Measurements from ENCODE around the gene MCOLN3.
"Not testable (repeated sequence)": the region's sequence is repeated elsewhere in the genome, so short reads cannot be mapped to it uniquely, and the experiment has no call there.

Gene MCOLN3

DNA sequence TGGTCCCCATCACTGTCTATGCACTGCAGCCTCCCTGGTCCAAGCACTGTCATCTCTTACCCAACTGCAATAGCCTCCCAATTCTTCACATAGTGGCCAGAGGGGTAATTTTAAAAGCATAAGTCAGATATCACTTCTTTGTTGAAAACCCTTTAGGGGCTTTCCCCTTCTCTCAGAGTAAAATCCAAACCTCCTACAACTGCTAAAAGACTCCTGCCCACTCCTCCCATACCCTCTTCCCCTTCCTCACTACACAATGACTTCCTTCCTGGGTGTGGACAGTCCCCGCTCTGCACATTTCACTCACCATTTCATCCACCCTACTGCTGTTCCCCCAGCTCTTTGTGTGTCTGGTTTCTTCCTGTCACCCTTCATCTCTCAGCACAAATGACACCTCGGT is 59.7 kb downstream of the MCOLN3 start:
- no peak for DNase-seq

DNA sequence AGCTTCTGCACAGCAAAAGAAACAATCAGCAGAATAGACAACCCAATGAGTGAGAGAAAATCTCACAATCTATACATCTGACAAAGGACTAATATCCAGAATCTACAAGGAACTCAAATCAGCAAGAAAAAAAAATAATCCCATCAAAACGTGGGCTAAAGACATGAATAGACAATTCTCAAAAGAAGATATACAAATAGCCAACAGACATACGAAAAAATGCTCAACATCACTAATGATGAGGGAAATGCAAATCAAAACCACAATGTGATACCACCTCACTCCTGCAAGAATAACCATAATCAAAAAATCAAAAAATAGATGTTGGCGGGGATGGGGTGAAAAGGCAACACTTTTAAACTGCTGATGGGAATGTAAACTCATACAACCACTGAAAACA is 61.7 kb downstream of the MCOLN3 start:
- DNase-seq, result not testable (repeated sequence)

DNA sequence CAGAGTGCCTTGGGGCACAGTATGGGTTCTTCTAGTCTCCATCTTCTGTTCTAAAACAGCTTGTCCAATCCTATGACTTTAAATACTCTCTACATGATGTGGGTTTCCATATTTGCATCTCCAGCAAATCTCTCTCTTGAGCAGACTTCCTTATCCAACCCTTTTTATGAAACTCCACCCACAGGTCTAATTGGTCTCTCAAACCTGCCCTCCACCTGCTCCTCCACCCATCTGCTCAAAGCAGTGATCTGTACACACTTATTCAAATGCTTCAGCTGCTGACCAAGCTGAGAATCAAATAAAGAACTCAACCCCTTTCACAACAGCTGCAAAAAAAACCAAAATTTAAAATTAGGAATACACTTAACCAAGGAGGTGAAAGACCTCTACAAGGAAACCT is 62.9 kb downstream of the MCOLN3 start:
- no peak for DNase-seq

DNA sequence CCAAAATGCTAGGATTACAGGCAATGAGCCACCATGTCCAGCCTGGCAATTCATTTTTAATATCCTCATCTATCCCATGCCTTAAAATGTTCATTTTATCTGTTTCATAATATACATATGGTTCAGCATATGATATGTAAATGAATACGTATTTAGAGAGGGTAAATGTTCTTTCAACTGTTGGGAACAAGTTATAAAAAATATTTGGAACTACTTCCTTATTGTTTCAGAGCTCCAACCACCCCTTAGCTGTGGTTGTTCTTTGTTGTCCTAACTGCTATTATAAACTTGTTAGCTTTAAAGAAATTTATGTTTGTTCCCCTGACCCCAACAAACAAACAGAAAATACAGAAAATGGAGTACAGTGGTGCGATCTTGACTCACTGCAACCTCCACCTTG is 65.9 kb downstream of the MCOLN3 start:
- DNase-seq, result no peak

DNA sequence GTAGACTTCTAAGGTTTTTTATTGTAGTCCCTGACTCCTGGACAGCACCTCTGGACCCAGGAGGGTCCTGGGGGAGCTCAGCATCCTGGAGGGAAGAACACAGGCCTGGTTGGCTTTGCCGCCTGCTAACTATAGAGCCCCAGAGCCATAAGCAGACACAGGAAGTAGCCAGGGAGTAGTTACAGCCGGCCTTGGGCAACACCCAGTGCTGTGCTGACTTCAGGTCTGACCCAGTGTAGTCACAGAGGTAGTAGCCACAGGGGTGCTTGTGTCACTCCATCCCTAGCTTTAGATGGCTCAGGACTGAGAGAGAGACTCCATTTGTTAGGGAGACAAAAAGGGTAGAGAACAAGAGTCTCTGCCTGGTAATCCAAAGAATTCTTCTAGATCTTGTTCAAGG is 73.3 kb downstream of the MCOLN3 start:
- no peak for DNase-seq

DNA sequence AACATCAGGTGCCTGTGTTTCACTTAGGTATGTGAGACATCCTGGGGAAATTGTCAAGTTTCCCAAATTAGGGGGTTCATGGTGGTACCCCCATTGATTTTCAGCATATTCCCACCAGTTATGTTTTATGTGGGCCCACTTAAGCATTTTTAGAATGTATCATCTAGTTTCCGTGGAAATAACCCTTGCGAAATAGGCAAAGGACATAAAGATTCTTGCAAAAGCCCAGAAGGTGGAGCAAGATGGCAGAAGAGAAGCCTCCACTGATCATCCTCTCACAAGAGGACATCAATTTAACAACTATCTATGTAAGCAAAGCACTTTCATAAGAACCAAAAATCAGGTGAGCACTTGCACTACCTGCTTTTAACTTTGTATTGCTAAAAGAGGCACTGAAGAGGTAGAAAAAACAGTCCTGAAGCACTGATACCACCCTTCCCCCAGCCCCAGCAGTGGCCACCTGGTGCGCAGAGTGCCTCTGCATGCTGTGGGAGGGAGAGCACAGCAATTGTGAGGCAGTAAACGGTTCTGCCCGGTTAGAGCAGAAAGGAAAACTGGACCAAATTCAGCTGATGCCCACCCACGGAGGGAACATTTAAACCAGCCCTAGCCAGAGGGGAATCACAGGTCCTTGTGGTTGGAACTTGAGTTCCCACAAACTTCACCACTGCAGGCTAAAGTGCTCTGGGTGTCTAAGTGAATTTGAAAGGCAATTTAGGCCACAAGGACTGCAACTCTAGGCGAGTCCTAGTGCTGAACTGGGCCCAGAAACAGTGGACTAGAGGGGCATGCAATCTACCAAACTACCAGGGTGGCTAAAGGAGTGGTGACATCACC is 74.6 kb downstream of the MCOLN3 start:
- no peak for DNase-seq

DNA sequence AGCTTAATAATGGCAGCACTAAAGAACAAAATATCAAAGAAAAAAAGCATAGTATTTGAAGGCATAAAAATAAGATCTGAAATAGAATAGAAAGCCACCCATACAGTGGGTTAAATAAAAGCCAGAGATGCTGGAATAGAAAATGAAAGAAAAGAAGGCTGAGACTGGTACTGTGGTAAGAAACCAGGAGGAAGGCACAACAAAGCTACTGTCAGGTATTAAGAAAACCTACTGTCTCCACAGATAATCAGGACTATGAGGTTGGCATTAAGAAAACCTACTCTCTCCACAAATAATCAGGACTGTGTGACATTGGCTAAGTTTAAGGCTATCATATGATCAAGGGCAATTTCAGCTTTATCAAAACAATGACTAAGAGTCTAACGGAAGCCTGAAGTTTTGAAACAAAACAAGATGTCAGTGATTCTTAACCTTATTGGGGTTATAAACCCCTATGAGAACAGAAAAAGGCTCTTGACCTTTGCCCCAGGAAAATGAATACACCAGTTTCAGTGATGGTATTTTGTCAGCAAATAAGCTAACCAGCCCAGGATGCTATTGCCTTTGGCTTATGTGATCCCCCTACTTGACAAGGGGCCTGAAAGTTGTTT is 75.8 kb downstream of the MCOLN3 start:
- no peak for DNase-seq

DNA sequence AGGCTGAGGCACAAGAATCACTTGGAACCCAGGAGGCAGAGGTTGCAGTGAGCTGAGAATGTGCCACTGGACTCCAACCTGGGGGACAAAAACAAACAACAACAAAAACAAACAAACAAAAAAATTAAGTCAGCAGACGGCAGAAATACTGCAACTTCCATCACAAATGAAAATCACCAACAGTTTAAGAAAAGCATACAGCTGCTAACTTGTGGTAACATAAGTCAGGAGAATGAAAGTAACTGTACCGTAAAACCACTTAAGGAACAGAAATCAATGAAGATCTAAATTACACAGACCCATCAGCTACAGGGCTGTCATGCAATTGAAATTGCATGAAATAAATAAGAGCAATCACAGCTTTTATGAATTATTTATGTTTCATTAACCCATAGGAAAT is 76.3 kb downstream of the MCOLN3 start:
- no peak for DNase-seq

DNA sequence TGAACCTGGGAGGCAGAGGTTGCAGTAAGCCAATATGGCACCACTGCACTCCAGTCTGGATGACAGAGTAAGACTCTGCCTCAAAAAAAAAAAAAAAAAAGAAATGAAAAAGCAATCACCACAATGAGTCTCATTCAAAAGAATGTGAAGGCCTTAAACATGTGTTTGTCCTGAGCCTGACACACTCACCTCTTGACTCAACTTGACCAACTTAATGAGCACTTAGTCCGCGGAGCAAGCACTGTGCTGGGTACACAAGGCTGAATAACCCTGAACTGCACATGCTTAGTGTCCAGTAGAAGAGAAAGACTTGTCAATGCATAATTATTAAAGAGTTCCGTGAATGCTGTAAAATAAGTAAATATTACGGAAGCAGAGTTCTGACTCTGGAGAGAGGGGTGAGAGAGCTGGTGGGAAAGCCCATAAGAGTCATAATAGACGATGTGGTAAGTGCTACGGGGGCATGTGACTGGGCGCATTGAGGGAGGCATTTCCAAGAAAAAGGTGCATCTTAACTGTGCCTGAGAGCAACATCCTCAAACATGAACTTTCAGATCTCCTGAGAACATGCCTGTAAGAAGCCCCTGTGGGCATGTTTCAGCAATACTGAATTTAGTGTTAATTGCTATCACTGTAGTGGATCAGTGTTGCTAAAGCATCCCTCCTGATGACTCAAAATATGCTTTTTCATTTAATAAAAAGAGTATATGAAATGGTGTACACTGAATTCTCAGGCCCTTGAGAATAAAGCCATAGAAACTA is 78.6 kb downstream of the MCOLN3 start:
- DNase-seq, result no peak

DNA sequence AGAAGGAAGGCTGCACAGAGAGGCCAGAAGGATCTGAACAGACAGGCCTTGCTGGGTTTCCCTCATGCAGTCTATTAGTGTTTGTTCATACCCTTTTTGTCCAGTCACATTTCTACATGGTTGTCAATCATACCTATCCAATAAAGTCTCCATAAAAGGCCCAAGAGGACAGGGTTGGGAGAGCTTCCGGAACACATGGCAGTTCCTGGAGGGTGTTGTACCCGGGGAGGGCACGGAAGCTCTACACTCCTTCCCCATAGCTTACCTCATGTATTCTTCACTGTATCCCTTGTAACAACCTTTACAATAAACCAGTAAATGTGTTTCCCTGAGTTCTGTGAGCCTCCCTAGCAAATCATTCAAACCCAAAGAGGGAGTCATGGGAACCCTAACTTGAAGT is 79.4 kb downstream of the MCOLN3 start:
- no peak for DNase-seq

DNA sequence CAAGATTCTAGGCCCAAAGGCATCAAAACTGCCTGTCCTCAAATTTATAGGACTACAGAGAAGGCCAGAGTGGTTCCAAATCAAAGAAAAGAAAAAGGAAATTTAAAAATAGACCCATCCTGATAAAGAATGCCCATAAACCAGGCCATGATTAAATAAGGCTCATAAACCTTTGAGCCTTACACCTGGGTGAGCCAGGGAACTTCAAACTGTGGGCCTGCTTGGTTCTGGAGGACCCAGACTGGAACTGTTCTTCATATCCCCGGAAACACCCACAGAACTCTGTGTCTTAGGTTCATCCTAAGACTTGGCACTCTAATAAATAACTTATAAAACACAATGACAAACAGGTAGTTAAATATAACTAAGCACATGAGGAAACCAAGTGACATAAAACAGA is 80.2 kb downstream of the MCOLN3 start:
- DNase-seq, result no peak

All from activated CD8-positive, alpha-beta memory T cell treated with anti-CD3 and anti-CD28 coated beads, Interleukin-2, amount 50 U/mL, for 48 hours (primary cell).